Hypothalamus (tissue), 51 donors: ENCODE results near the gene IL1RL2.
A peak's percentile ranks its signal among the peaks of the same experiment; 100 is the strongest.

Experiments used
- DNase-seq, 51 donors: peaks; one replicate each; lab custom pipeline; 2025; lab: John Stamatoyannopoulos, UW

The IL1RL2 gene

GRCh38 chr2:102190430-102191107, 3.7 kb downstream of the IL1RL2 start:
- DNase-seq = no peak

- DNase-seq = no peak
These were observed 4.7 kb downstream of the IL1RL2 start for GRCh38 chr2:102191501-102191900.

- no peak for DNase-seq
These were observed 6.3 kb downstream of the IL1RL2 start for GRCh38 chr2:102193074-102193473.

GRCh38 chr2:102194609-102195268, 7.9 kb downstream of the IL1RL2 start:
- no peak for DNase-seq

GRCh38 chr2:102197389-102198137, 10.7 kb downstream of the IL1RL2 start:
- DNase-seq = no peak

- DNase-seq = no peak
These were observed 13.7 kb downstream of the IL1RL2 start for GRCh38 chr2:102200539-102200938.

GRCh38 chr2:102204638-102205037, 17.8 kb downstream of the IL1RL2 start:
- DNase-seq = no peak

- no peak for DNase-seq
These were observed 20.0 kb downstream of the IL1RL2 start for GRCh38 chr2:102206666-102207341.

- no peak for DNase-seq
These were observed 22.0 kb downstream of the IL1RL2 start for GRCh38 chr2:102208774-102209173.

- no peak for DNase-seq
These were observed 22.7 kb downstream of the IL1RL2 start for GRCh38 chr2:102209474-102209873.

- no peak for DNase-seq
These were observed 30.2 kb downstream of the IL1RL2 start for GRCh38 chr2:102217032-102217431.

- DNase-seq = no peak
These were observed 38.3 kb downstream of the IL1RL2 start for GRCh38 chr2:102224824-102225739.

- no peak for DNase-seq
These were observed 39.3 kb downstream of the IL1RL2 start for GRCh38 chr2:102226171-102226570.

GRCh38 chr2:102226612-102227391, 40.0 kb downstream of the IL1RL2 start:
- peak in 20 of 51 donors; percentile 15 to 61 (median 26) for DNase-seq

GRCh38 chr2:102229141-102229769, 42.4 kb downstream of the IL1RL2 start:
- no peak for DNase-seq

- no peak for DNase-seq
These were observed 43.6 kb downstream of the IL1RL2 start for GRCh38 chr2:102230410-102230909.

- no peak for DNase-seq
These were observed 46.5 kb downstream of the IL1RL2 start for GRCh38 chr2:102233132-102233884.

GRCh38 chr2:102235042-102235473, 48.2 kb downstream of the IL1RL2 start:
- no peak for DNase-seq
